Right lobe of liver (tissue), 4 donors: ENCODE measurements around the gene PFKP.

ENCODE experiments used
- POLR2A ChIP-seq: fragments of 450-650 bp; IDR thresholded peaks from one replicate; pipeline ENCODE4 v1.6.1; 2017; ENCODE audit warnings: antibody characterized with exemption, mild to moderate bottlenecking
- TF ChIP-seq, protein P1 (sequence below), 4 donors: fragments of 200-600 bp in 3 of 4; fragments of 450-650 bp in 1 of 4; IDR thresholded peaks; one replicate each; pipeline versions ENCODE4 v1.5.1 to v1.8.0; 2016 to 2022; ENCODE audit warnings: antibody characterized with exemption in 4 of 4, mild to moderate bottlenecking in 2 of 4
- donor health status: DM: no; HTN: no; CAD: no.
- donor health status: DM: no; HTN: no; CAD: no.
- donor health status: DM: no; HTN: yes; CAD: no.

DNA sequence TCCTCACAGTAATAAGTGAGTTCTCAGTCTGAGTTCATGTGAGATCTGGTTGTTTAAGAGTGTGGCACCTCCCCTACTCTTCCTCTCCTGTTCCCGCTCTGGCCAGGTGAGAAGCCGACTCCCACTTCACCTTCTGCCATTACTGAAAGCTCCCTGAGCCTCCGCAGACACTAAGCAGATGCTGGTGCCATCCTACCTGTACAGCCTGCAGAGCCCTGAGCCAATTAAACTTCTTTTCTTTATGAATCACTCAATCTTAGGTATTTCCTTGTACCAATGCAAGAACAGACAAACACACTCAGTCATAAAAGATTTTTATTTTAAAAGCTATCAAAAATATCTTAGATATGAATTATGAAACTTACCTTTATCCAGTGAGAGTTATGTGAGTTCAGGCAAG is 39.5 kb upstream of the PFKP start:
- TF ChIP-seq, protein P1, sequence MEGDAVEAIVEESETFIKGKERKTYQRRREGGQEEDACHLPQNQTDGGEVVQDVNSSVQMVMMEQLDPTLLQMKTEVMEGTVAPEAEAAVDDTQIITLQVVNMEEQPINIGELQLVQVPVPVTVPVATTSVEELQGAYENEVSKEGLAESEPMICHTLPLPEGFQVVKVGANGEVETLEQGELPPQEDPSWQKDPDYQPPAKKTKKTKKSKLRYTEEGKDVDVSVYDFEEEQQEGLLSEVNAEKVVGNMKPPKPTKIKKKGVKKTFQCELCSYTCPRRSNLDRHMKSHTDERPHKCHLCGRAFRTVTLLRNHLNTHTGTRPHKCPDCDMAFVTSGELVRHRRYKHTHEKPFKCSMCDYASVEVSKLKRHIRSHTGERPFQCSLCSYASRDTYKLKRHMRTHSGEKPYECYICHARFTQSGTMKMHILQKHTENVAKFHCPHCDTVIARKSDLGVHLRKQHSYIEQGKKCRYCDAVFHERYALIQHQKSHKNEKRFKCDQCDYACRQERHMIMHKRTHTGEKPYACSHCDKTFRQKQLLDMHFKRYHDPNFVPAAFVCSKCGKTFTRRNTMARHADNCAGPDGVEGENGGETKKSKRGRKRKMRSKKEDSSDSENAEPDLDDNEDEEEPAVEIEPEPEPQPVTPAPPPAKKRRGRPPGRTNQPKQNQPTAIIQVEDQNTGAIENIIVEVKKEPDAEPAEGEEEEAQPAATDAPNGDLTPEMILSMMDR (IDR thresholded peaks at IDR 0.05): no peak
- TF ChIP-seq POLR2A: no peak
